Astrocyte (in vitro differentiated cells and primary cell): ENCODE results near the gene SSH2. TPM values are rescaled to one million over a fixed set of nuclear protein-coding genes. Genes with fewer than 3 reads are reported as not detected.

Source experiments
- DNase-seq: peaks from one replicate; pipeline ENCODE4 v3.0.0-alpha.2; 2010; ENCODE audit warnings: low read depth
- FAIRE-seq: peaks from 2 replicates; lab custom pipeline; 2011; peaks lifted over from hg19 to GRCh38; lab: Jason Lieb, UNC
- H2AFZ ChIP-seq: 2 replicates; pipeline ENCODE4 v1.6.0; 2012; ENCODE audit warnings: low read depth, low read length, inconsistent platforms
- H3K27ac ChIP-seq: 2 replicates; pipeline ENCODE4 v1.5.1; 2011; ENCODE audit warnings: low read depth, low read length, inconsistent platforms
- H3K27me3 ChIP-seq: 2 replicates; pipeline ENCODE4 v1.6.0; 2011; ENCODE audit warnings: low read length, inconsistent platforms; ENCODE audit not compliant: insufficient read depth
- H3K36me3 ChIP-seq: 2 replicates; pipeline ENCODE4 v1.5.1; 2011; ENCODE audit warnings: low read length, inconsistent platforms; ENCODE audit not compliant: insufficient read depth
- H3K4me1 ChIP-seq: 2 replicates; pipeline ENCODE4 v1.5.1; 2011; ENCODE audit warnings: low read length, inconsistent platforms; ENCODE audit not compliant: insufficient read depth
- H3K4me2 ChIP-seq: 2 replicates; pipeline ENCODE4 v1.6.0; 2012; ENCODE audit warnings: low read length, inconsistent platforms
- H3K4me3 ChIP-seq: 2 replicates; pipeline ENCODE4 v1.5.1; 2011; ENCODE audit warnings: low read depth, mild to moderate bottlenecking, low read length, inconsistent platforms; ENCODE audit not compliant: insufficient read depth
- H3K79me2 ChIP-seq: 2 replicates; pipeline ENCODE4 v1.6.0; 2012; ENCODE audit warnings: mild to moderate bottlenecking, low read length, inconsistent platforms; ENCODE audit not compliant: insufficient read depth
- H3K9ac ChIP-seq: 2 replicates; pipeline ENCODE4 v1.6.0; 2012; ENCODE audit warnings: mild to moderate bottlenecking, low read length, inconsistent platforms
- H3K9me3 ChIP-seq: 2 replicates; pipeline ENCODE4 v1.5.1; 2012; ENCODE audit warnings: low read depth, mild to moderate bottlenecking, low read length, inconsistent platforms; ENCODE audit not compliant: insufficient read depth
- H4K20me1 ChIP-seq: 2 replicates; pipeline ENCODE4 v1.6.0; 2012; ENCODE audit warnings: low read length, inconsistent platforms; ENCODE audit not compliant: insufficient read depth
- H3K27ac Mint-ChIP-seq: one replicate; pipeline ENCODE4 v1.8.0; 2021; ENCODE audit warnings: mild to moderate bottlenecking, mixed read lengths; ENCODE audit not compliant: unreplicated experiment
- H3K27me3 Mint-ChIP-seq: one replicate; pipeline ENCODE4 v1.8.0; 2021; ENCODE audit warnings: low read depth, mixed read lengths; ENCODE audit not compliant: unreplicated experiment
- H3K36me3 Mint-ChIP-seq: one replicate; pipeline ENCODE4 v1.8.0; 2021; ENCODE audit warnings: low read depth, mixed read lengths; ENCODE audit not compliant: unreplicated experiment
- H3K4me1 Mint-ChIP-seq: one replicate; pipeline ENCODE4 v1.8.0; 2021; ENCODE audit warnings: low read depth, mixed read lengths; ENCODE audit not compliant: unreplicated experiment
- H3K4me3 Mint-ChIP-seq: one replicate; pipeline ENCODE4 v1.8.0; 2021; ENCODE audit warnings: mild to moderate bottlenecking, moderate library complexity, mixed read lengths; ENCODE audit not compliant: unreplicated experiment
- H3K9me3 Mint-ChIP-seq: one replicate; pipeline ENCODE4 v1.8.0; 2021; ENCODE audit warnings: mild to moderate bottlenecking, mixed read lengths; ENCODE audit not compliant: unreplicated experiment
- CTCF ChIP-seq: IDR thresholded peaks from 2 replicates; pipeline ENCODE4 v1.5.1; 2011; ENCODE audit warnings: low read depth, mild to moderate bottlenecking, inconsistent platforms, low read length, moderate library complexity; ENCODE audit not compliant: insufficient read depth
- EZH2 ChIP-seq: IDR thresholded peaks from 2 replicates; pipeline ENCODE4 v1.6.1; 2012; ENCODE audit warnings: mild to moderate bottlenecking, low read length, inconsistent platforms; ENCODE audit not compliant: insufficient read depth
- total RNA-seq: library from RNA; stranded (reverse); gene quantifications from 2 replicates; pipeline ENCODE4 v1.2.1, GENCODE V29; 2021

Gene SSH2
- total RNA-seq, 1 donor from 2014 or later: 31.1 TPM

GRCh38 chr17:29720551-29720950, 209.5 kb downstream of the SSH2 start:
- Mint-ChIP-seq H3K36me3 (peaks cover 7% of the 10 kb centered on the region), H3K27ac (no peak overlapping the region), H3K4me3 (no peak overlapping the region), H3K4me1 (peaks cover 6% of the 10 kb centered on the region), H3K9me3 (no peaks in the 10 kb centered on the region), H3K27me3 (no peaks in the 10 kb centered on the region)
- H3K9me3 ChIP-seq: no peaks in the 10 kb centered on the region
- H3K4me2 ChIP-seq: no peak overlapping the region
- no peaks in the 10 kb centered on the region for H3K4me1 ChIP-seq
- H3K27me3 ChIP-seq: no peaks in the 10 kb centered on the region
- no peak overlapping the region for H3K4me3 ChIP-seq
- no peak overlapping the region for H3K27ac ChIP-seq
- FAIRE-seq: no peak
- no peak overlapping the region for H3K9ac ChIP-seq
- H4K20me1 ChIP-seq: peaks cover 3% of the 10 kb centered on the region
- DNase-seq: no peak
- no peak overlapping the region for H2AFZ ChIP-seq
- no peaks in the 10 kb centered on the region for H3K79me2 ChIP-seq
- H3K36me3 ChIP-seq: no peaks in the 10 kb centered on the region
- TF ChIP-seq EZH2: no peak
- TF ChIP-seq CTCF: no peak

GRCh38 chr17:29719469-29719868, 210.6 kb downstream of the SSH2 start:
- H3K27me3 Mint-ChIP-seq: no peaks in the 10 kb centered on the region
- Histone ChIP-seq H3K79me2 (no peaks in the 10 kb centered on the region), H3K36me3 (no peaks in the 10 kb centered on the region), H3K4me3 (no peak overlapping the region), H4K20me1 (peaks cover 3% of the 10 kb centered on the region), H3K4me2 (no peak overlapping the region), H3K9me3 (no peaks in the 10 kb centered on the region), H3K9ac (no peak overlapping the region), H3K27ac (no peak overlapping the region), H3K4me1 (no peaks in the 10 kb centered on the region), H3K27me3 (no peaks in the 10 kb centered on the region), H2AFZ (no peak overlapping the region)
- no peak overlapping the region for H3K4me3 Mint-ChIP-seq
- no peak for DNase-seq
- no peaks in the 10 kb centered on the region for H3K9me3 Mint-ChIP-seq
- no peak for FAIRE-seq
- H3K27ac Mint-ChIP-seq: no peak overlapping the region
- H3K4me1 Mint-ChIP-seq: peaks cover 5% of the 10 kb centered on the region
- H3K36me3 Mint-ChIP-seq: peaks cover 7% of the 10 kb centered on the region
- TF ChIP-seq EZH2: no peak
- TF ChIP-seq CTCF: no peak

GRCh38 chr17:29718446-29719039, 211.5 kb downstream of the SSH2 start:
- peaks cover 5% of the 10 kb centered on the region for H3K4me1 Mint-ChIP-seq
- no peaks in the 10 kb centered on the region for H3K9me3 Mint-ChIP-seq
- H3K36me3 Mint-ChIP-seq: peaks cover 7% of the 10 kb centered on the region
- Histone ChIP-seq H3K4me3 (no peak overlapping the region), H3K4me1 (no peaks in the 10 kb centered on the region), H3K9me3 (no peaks in the 10 kb centered on the region), H3K4me2 (no peak overlapping the region), H3K27me3 (no peaks in the 10 kb centered on the region), H2AFZ (no peak overlapping the region), H3K9ac (no peak overlapping the region), H3K27ac (no peak overlapping the region), H3K79me2 (no peaks in the 10 kb centered on the region), H3K36me3 (no peaks in the 10 kb centered on the region), H4K20me1 (peaks cover 6% of the 10 kb centered on the region)
- H3K27ac Mint-ChIP-seq: no peak overlapping the region
- DNase-seq: no peak
- no peak for FAIRE-seq
- H3K4me3 Mint-ChIP-seq: no peak overlapping the region
- no peaks in the 10 kb centered on the region for H3K27me3 Mint-ChIP-seq
- no peak for TF ChIP-seq CTCF
- TF ChIP-seq EZH2: no peak
